ENCODE measurements around the gene TWIST2. TPM values are rescaled to one million over a fixed set of nuclear protein-coding genes. Genes with fewer than 3 reads are reported as not detected.

Gene TWIST2
- total RNA-seq, 4 donors from 2014 or later = 10.4 to 30.1 (median 20.8) TPM

GRCh38 chr2:238896641-238897040 lies 48.8 kb downstream of the TWIST2 start:
- Histone ChIP-seq H3K27me3 (no peaks in the 10 kb centered on the region), H3K9me3 (no peaks in the 10 kb centered on the region), H3K36me3 (no peaks in the 10 kb centered on the region), H3K4me1 (no peaks in the 10 kb centered on the region), H3K27ac (no peak overlapping the region), H3K4me3 (replicated peaks in 1 of 3) (no peak overlapping the region)
- 58 to 80% methylated on average over 3 to 4 of the region's 5 CpGs for WGBS, 2 donors
- intact Hi-C loops (cut with DNase I) = no loop called here
- no peak for TF ChIP-seq POLR2A (IDR thresholded peaks at IDR 0.05)
- TF ChIP-seq CTCF (IDR thresholded peaks at IDR 0.05) = no peak
- DNase-seq = no peak

GRCh38 chr2:238897122-238897880 lies 49.4 kb downstream of the TWIST2 start:
- 79 to 85% methylated on average over 13 to 17 of the region's 19 CpGs for WGBS, 2 donors
- no peak overlapping the region for H3K27ac ChIP-seq
- no peak for DNase-seq

GRCh38 chr2:238897911-238898311 lies 50.0 kb downstream of the TWIST2 start:
- no peak for TF ChIP-seq CTCF (IDR thresholded peaks at IDR 0.05)
- TF ChIP-seq POLR2A (IDR thresholded peaks at IDR 0.05) = no peak
- H3K27me3 ChIP-seq = no peaks in the 10 kb centered on the region
- no peak for DNase-seq
- H3K4me3 ChIP-seq (replicated peaks in 1 of 3) = no peak overlapping the region
- no peaks in the 10 kb centered on the region for H3K4me1 ChIP-seq
- no peaks in the 10 kb centered on the region for H3K36me3 ChIP-seq
- intact Hi-C loops (cut with DNase I) = no loop called here
- H3K27ac ChIP-seq = no peak overlapping the region
- WGBS, 2 donors = 47 to 78% methylated on average over 3 to 6 of the region's 7 CpGs
- H3K9me3 ChIP-seq = no peaks in the 10 kb centered on the region

More at GRCh38 chr2:238897122-238897880, 49.4 kb downstream of the TWIST2 start:
- TF ChIP-seq CTCF (IDR thresholded peaks at IDR 0.05) (no peak), POLR2A (IDR thresholded peaks at IDR 0.05) (no peak)
- H3K4me1 ChIP-seq = no peaks in the 10 kb centered on the region
- intact Hi-C loops (cut with DNase I) = no loop called here
- H3K4me3 ChIP-seq (replicated peaks in 1 of 3) = no peak overlapping the region
- H3K27me3 ChIP-seq = no peaks in the 10 kb centered on the region
- H3K9me3 ChIP-seq = no peaks in the 10 kb centered on the region
- no peaks in the 10 kb centered on the region for H3K36me3 ChIP-seq

- Histone ChIP-seq H3K36me3 (no peaks in the 10 kb centered on the region), H3K27me3 (no peaks in the 10 kb centered on the region), H3K4me3 (replicated peaks in 1 of 3) (no peak overlapping the region), H3K27ac (no peak overlapping the region), H3K4me1 (no peaks in the 10 kb centered on the region), H3K9me3 (no peaks in the 10 kb centered on the region)
- no peak for DNase-seq
- intact Hi-C loops (cut with DNase I) = no loop called here
- 94% methylated on average over 19 to 21 of the region's 22 CpGs for WGBS, 2 donors
- no peak for TF ChIP-seq POLR2A (IDR thresholded peaks at IDR 0.05)
- TF ChIP-seq CTCF (IDR thresholded peaks at IDR 0.05) = no peak
Measured at GRCh38 chr2:238898534-238899281, 50.8 kb downstream of the TWIST2 start.

GRCh38 chr2:238899386-238899785 lies 51.5 kb downstream of the TWIST2 start:
- no peak for TF ChIP-seq CTCF (IDR thresholded peaks at IDR 0.05)
- no peak for TF ChIP-seq POLR2A (IDR thresholded peaks at IDR 0.05)
- no peaks in the 10 kb centered on the region for H3K4me1 ChIP-seq
- H3K36me3 ChIP-seq = no peaks in the 10 kb centered on the region
- 86 to 89% methylated on average over 6 to 7 of the region's 7 CpGs for WGBS, 2 donors
- no peaks in the 10 kb centered on the region for H3K9me3 ChIP-seq
- H3K4me3 ChIP-seq (replicated peaks in 1 of 3) = no peak overlapping the region
- no peaks in the 10 kb centered on the region for H3K27me3 ChIP-seq
- no peak for DNase-seq
- no peak overlapping the region for H3K27ac ChIP-seq
- intact Hi-C loops (cut with DNase I) = no loop called here

All from thyroid gland (tissue), 4 donors.